ENCODE data around the gene SLC6A12.
A peak's percentile ranks its signal among the peaks of the same experiment; 100 is the strongest.

SLC6A12 gene

DNA sequence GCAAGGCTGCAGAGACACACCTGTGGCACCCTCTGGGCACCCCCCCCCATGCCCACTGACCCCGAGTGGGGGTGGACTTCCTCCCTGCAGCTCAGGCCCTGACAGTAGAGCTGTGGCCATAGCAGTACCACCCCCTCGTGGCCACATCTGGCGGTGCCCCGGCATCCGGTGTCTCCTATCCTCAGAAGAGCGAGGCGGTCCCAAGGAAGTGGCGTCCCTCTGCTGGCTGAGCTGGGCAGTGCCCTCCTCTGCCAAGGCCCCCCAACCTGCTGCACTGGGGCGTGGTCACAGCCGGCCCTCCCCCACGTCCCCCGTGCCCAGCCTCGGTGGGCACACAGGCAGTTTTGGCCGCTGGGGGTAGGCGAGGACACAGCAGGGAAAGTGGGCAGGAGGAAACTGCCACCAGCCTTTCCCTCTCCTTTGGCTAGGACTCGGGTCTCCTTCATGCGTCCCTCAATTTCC is 6.0 kb upstream of the SLC6A12 start (continued):
- no peak for TF ChIP-seq ZNF202 (tag by site-specific recombination; IDR thresholded peaks at IDR 0.05; ENCODE audit: borderline replicate concordance)
- no peak for TF ChIP-seq GLI2 (tag by site-specific recombination; IDR thresholded peaks at IDR 0.05; ENCODE audit: borderline replicate concordance, low read depth)
- no peak for TF ChIP-seq YY2 (tag by site-specific recombination; IDR thresholded peaks at IDR 0.05)
- no peak for TF ChIP-seq ZNF426 (tag by site-specific recombination; IDR thresholded peaks at IDR 0.05)
- TF ChIP-seq ZSCAN30 (tag by site-specific recombination; IDR thresholded peaks at IDR 0.05) = peak; percentile 47; the same call in 1 of the 2 replicates
- TF ChIP-seq, protein P1, sequence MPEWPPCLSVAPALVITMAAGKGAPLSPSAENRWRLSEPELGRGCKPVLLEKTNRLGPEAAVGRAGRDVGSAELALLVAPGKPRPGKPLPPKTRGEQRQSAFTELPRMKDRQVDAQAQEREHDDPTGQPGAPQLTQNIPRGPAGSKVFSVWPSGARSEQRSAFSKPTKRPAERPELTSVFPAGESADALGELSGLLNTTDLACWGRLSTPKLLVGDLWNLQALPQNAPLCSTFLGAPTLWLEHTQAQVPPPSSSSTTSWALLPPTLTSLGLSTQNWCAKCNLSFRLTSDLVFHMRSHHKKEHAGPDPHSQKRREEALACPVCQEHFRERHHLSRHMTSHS (tag by site-specific recombination; IDR thresholded peaks at IDR 0.05) = no peak
- TF ChIP-seq ZNF169 (tag by site-specific recombination; IDR thresholded peaks at IDR 0.05) = no peak
- TF ChIP-seq ZNF776 (tag by site-specific recombination; IDR thresholded peaks at IDR 0.05; ENCODE audit: borderline replicate concordance) = no peak
- no peak for TF ChIP-seq ZSCAN5A (tag by site-specific recombination; IDR thresholded peaks at IDR 0.05)
- peak; percentile 80; the same call in 1 of the 2 replicates for TF ChIP-seq ZNF501 (tag by site-specific recombination; IDR thresholded peaks at IDR 0.05)
- peak; percentile 57; the same call in 1 of the 2 replicates for TF ChIP-seq ZNF692 (tag by site-specific recombination; IDR thresholded peaks at IDR 0.05)
- TF ChIP-seq ZNF19 (tag by site-specific recombination; IDR thresholded peaks at IDR 0.05; ENCODE audit: low read depth) = no peak
- TF ChIP-seq, protein P2, sequence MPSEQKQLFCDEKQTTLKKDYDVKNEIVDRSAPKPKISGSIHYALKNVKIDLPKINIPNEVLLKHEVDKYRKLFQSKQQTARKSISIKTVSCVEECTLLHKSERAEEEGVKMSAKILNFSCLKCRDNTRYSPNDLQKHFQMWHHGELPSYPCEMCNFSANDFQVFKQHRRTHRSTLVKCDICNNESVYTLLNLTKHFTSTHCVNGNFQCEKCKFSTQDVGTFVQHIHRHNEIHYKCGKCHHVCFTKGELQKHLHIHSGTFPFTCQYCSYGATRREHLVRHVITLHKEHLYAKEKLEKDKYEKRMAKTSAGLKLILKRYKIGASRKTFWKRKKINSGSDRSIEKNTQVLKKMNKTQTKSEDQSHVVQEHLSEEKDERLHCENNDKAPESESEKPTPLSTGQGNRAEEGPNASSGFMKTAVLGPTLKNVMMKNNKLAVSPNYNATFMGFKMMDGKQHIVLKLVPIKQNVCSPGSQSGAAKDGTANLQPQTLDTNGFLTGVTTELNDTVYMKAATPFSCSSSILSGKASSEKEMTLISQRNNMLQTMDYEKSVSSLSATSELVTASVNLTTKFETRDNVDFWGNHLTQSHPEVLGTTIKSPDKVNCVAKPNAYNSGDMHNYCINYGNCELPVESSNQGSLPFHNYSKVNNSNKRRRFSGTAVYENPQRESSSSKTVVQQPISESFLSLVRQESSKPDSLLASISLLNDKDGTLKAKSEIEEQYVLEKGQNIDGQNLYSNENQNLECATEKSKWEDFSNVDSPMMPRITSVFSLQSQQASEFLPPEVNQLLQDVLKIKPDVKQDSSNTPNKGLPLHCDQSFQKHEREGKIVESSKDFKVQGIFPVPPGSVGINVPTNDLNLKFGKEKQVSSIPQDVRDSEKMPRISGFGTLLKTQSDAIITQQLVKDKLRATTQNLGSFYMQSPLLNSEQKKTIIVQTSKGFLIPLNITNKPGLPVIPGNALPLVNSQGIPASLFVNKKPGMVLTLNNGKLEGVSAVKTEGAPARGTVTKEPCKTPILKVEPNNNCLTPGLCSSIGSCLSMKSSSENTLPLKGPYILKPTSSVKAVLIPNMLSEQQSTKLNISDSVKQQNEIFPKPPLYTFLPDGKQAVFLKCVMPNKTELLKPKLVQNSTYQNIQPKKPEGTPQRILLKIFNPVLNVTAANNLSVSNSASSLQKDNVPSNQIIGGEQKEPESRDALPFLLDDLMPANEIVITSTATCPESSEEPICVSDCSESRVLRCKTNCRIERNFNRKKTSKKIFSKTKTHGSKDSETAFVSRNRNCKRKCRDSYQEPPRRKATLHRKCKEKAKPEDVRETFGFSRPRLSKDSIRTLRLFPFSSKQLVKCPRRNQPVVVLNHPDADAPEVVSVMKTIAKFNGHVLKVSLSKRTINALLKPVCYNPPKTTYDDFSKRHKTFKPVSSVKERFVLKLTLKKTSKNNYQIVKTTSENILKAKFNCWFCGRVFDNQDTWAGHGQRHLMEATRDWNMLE (tag by site-specific recombination; conservative IDR thresholded peaks at IDR 0.05; ENCODE audit: low read depth) = no peak
- no peak for TF ChIP-seq ZNF768 (tag by site-specific recombination; IDR thresholded peaks at IDR 0.05)
- no peak for TF ChIP-seq ZNF155 (tag by site-specific recombination; IDR thresholded peaks at IDR 0.05)
- TF ChIP-seq, protein P3, sequence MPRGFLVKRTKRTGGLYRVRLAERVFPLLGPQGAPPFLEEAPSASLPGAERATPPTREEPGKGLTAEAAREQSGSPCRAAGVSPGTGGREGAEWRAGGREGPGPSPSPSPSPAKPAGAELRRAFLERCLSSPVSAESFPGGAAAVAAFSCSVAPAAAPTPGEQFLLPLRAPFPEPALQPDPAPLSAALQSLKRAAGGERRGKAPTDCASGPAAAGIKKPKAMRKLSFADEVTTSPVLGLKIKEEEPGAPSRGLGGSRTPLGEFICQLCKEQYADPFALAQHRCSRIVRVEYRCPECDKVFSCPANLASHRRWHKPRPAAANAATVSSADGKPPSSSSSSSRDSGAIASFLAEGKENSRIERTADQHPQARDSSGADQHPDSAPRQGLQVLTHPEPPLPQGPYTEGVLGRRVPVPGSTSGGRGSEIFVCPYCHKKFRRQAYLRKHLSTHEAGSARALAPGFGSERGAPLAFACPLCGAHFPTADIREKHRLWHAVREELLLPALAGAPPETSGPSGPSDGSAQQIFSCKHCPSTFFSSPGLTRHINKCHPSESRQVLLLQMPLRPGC (tag by site-specific recombination; IDR thresholded peaks at IDR 0.05) = no peak
- TF ChIP-seq, protein P4, sequence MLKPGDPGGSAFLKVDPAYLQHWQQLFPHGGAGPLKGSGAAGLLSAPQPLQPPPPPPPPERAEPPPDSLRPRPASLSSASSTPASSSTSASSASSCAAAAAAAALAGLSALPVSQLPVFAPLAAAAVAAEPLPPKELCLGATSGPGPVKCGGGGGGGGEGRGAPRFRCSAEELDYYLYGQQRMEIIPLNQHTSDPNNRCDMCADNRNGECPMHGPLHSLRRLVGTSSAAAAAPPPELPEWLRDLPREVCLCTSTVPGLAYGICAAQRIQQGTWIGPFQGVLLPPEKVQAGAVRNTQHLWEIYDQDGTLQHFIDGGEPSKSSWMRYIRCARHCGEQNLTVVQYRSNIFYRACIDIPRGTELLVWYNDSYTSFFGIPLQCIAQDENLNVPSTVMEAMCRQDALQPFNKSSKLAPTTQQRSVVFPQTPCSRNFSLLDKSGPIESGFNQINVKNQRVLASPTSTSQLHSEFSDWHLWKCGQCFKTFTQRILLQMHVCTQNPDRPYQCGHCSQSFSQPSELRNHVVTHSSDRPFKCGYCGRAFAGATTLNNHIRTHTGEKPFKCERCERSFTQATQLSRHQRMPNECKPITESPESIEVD (tag by site-specific recombination; IDR thresholded peaks at IDR 0.05) = no peak
- TF ChIP-seq ZNF10 (tag by site-specific recombination; IDR thresholded peaks at IDR 0.05) = peak; percentile 11; the same call in 1 of the 2 replicates
- peak; percentile 95 for TF ChIP-seq SCRT2 (tag by site-specific recombination; IDR thresholded peaks at IDR 0.05)
- no peak for TF ChIP-seq ZNF670 (tag by site-specific recombination; IDR thresholded peaks at IDR 0.05; ENCODE audit: low read depth)
- TF ChIP-seq PRDM1 (tag by site-specific recombination; IDR thresholded peaks at IDR 0.05) = 0 out of 2 replicates have a peak, but pooled peaks have one; percentile 26
- no peak for TF ChIP-seq ZNF596 (tag by site-specific recombination; IDR thresholded peaks at IDR 0.05)
- no peak for TF ChIP-seq ZEB2 (tag by site-specific recombination; IDR thresholded peaks at IDR 0.05)
- TF ChIP-seq KLF9 (tag by site-specific recombination; IDR thresholded peaks at IDR 0.05; ENCODE audit: low read depth) = peak; percentile 76
- TF ChIP-seq, protein P5, sequence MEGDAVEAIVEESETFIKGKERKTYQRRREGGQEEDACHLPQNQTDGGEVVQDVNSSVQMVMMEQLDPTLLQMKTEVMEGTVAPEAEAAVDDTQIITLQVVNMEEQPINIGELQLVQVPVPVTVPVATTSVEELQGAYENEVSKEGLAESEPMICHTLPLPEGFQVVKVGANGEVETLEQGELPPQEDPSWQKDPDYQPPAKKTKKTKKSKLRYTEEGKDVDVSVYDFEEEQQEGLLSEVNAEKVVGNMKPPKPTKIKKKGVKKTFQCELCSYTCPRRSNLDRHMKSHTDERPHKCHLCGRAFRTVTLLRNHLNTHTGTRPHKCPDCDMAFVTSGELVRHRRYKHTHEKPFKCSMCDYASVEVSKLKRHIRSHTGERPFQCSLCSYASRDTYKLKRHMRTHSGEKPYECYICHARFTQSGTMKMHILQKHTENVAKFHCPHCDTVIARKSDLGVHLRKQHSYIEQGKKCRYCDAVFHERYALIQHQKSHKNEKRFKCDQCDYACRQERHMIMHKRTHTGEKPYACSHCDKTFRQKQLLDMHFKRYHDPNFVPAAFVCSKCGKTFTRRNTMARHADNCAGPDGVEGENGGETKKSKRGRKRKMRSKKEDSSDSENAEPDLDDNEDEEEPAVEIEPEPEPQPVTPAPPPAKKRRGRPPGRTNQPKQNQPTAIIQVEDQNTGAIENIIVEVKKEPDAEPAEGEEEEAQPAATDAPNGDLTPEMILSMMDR (tag by site-specific recombination; IDR thresholded peaks at IDR 0.05) = peak; percentile 94
